Measurements from ENCODE around the gene RAB1B.

Gene RAB1B

DNA sequence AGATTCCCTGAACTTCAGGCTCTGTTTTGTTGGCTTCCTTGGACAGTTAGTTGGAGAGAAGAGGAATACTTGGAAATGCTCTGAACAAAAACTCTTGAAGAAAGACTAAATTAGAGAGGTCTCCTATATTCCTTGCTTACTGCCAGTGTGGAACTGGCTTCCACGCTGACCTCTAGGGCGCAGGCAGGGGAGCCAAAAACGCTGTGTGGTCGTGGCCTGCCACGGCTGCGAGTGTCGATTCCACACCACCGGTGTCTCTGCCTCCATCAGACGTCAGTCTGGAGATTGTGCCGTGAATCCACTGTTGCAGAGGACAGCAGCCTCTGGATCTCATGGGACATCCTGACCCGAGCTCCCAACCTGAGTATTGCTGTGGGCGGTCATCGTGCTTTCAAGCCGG lies 37.5 kb upstream of the RAB1B start:
- no peak overlapping the region for H3K27ac ChIP-seq
- TF ChIP-seq, protein P1, sequence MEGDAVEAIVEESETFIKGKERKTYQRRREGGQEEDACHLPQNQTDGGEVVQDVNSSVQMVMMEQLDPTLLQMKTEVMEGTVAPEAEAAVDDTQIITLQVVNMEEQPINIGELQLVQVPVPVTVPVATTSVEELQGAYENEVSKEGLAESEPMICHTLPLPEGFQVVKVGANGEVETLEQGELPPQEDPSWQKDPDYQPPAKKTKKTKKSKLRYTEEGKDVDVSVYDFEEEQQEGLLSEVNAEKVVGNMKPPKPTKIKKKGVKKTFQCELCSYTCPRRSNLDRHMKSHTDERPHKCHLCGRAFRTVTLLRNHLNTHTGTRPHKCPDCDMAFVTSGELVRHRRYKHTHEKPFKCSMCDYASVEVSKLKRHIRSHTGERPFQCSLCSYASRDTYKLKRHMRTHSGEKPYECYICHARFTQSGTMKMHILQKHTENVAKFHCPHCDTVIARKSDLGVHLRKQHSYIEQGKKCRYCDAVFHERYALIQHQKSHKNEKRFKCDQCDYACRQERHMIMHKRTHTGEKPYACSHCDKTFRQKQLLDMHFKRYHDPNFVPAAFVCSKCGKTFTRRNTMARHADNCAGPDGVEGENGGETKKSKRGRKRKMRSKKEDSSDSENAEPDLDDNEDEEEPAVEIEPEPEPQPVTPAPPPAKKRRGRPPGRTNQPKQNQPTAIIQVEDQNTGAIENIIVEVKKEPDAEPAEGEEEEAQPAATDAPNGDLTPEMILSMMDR (conservative IDR thresholded peaks at IDR 0.05): no peak

DNA sequence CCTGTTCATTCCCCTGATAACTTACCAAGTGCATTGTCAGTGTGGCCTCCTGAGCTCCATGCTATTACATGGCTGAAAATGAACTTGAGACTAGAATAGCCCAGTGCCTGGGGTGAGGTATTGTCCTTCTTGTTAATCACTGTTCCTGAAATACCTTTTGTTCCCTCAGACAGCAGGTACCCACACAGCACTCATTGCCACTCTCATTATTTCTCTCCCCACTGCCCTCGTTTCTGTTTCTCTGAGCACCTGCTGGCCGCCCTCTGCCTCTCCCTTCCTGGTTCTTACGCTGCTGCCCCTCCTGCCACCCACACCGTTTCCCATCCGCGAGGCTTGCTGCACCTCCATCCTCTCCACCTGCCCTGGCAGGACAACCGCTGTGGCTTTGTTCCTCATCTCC lies 36.9 kb upstream of the RAB1B start:
- H3K27ac ChIP-seq: no peak overlapping the region
- TF ChIP-seq, protein P1 (conservative IDR thresholded peaks at IDR 0.05): no peak

DNA sequence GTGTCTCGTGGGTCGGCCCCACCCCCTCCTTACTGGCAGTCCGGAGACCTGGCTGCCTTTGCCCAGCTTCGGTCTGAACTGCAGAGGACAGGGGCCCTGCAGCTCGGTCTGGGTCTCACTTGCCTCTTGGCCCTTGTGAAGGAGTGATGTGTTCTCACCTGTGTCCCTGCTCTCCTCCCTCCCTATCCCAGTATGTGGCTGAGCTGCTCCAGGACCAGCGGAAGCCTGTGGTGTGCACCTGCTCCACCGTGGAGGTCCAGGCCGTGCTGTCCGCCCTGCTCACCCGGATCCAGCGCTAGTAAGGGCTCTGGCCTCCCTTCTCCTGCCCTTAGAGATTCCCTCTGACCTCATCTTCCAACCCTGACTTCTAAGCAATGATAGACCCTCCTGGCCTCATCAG lies 35.7 kb upstream of the RAB1B start:
- TF ChIP-seq, protein P1 (conservative IDR thresholded peaks at IDR 0.05): no peak
- H3K27ac ChIP-seq: no peak overlapping the region

DNA sequence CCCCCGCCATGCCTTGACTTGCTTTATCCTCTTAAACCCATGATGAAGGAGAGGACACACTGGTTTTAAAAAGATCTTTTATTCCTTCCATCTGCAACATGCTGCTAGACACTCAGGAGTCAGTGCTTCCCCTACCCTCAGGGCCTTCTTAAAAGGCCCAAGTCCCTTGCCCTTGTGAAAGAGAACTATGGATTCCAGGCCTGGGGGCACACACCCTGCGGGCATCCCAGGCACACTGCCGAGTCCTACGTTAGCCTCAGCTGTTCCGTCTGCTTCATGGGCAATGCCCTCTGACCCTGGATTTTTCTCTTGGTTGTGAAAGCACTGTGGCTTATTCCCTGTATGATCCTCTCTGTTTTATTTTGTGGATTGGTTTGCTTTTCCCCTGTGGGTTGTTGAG lies 35.1 kb upstream of the RAB1B start:
- no peak overlapping the region for H3K27ac ChIP-seq
- TF ChIP-seq, protein P1 (conservative IDR thresholded peaks at IDR 0.05): no peak

DNA sequence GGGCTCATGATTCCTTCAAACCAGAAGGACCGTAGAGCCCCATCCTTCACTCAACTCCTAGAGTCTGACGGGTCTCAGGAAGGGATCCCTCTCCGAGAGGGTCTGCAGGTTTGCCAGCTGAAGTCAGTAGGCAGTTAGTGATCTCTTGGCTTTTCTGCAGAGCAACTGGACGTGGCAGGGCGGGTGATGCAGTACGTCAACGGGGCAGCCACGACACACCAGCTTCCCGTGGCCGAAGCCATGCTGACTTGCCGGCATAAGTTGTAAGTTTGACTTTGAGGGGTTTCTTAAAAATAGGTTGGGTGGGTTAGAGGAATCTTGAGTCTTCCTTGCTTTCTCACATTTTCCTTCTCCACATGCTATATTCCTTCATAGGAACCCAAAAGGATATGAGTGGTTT lies 33.3 kb upstream of the RAB1B start:
- no peak overlapping the region for H3K27ac ChIP-seq
- TF ChIP-seq, protein P1 (conservative IDR thresholded peaks at IDR 0.05): no peak

DNA sequence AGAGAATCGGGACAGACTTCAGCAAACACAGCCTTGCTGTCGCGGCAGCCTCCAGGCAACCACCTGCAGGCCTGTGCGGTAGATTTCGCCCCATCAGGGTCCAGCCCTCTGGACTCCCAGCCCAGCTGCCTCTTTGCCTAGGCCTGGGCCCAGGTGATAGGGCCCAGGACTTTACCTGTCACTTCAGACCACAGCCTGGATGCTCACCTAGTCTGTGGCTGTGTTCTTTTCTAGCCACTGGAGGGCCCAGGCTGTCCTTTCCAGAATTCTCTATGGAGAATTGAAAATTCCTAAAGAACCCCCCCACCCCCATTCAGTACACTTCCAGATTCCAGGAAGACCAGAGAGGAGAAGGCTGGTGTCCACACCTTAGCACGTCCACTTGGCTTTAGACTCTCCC lies 30.6 kb upstream of the RAB1B start:
- H3K27ac ChIP-seq: no peak overlapping the region
- TF ChIP-seq, protein P1 (conservative IDR thresholded peaks at IDR 0.05): peak; percentile 45

DNA sequence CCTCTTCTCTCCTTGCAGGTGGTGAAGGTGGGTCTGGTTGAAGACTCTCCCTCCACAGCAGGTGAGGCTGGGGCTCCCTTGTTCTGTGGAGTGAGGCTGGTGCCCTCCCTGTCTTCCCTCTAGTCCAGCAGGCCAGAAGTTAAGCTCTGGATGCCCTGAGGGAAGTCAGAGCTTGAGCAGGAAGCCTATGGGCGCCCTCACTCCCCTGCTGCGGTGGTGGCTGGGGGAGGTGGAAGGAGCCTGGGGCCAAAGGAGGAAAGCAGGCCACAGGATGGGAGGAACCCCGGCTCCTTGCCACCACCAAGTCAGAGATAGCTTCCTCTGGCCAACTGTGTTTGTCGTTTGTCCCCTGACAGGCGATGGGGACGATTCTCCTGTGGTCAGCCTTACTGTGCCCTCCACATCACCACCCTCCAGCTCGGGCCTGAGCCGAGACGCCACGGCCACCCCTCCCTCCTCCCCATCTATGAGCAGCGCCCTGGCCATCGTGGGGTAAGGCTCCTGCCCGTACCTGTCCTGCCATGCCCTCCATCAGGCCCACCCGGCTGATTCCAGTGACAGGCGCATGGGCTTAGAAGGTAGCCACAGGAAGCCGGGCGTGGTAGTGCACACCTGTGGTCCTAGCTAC lies 29.5 kb upstream of the RAB1B start:
- H3K27ac ChIP-seq: no peak overlapping the region
- TF ChIP-seq, protein P1 (conservative IDR thresholded peaks at IDR 0.05): no peak
